CD4-positive, alpha-beta T cell treated with Interferon alpha-2 for 1 hour (primary cell): ENCODE measurements around the gene HOXD4.

Experiments
- DNase-seq, 2 donors: peaks; one replicate each; pipeline ENCODE4 v3.0.0-alpha.2; 2020 to 2022

HOXD4 gene

GRCh38 chr2:176158855-176159662 is 7.7 kb downstream of the HOXD4 start:
- no peak for DNase-seq

- no peak for DNase-seq
These were observed 8.4 kb downstream of the HOXD4 start for GRCh38 chr2:176159663-176160250.

- no peak for DNase-seq
These were observed 9.1 kb downstream of the HOXD4 start for GRCh38 chr2:176160251-176160985.

GRCh38 chr2:176160986-176161824 is 9.9 kb downstream of the HOXD4 start:
- no peak for DNase-seq

- DNase-seq = no peak
These were observed 10.7 kb downstream of the HOXD4 start for GRCh38 chr2:176161825-176162626.

- no peak for DNase-seq
These were observed 11.7 kb downstream of the HOXD4 start for GRCh38 chr2:176162911-176163671.

- no peak for DNase-seq
These were observed 12.3 kb downstream of the HOXD4 start for GRCh38 chr2:176163672-176164056.

GRCh38 chr2:176164201-176164600 is 12.9 kb downstream of the HOXD4 start:
- no peak for DNase-seq

GRCh38 chr2:176164611-176165369 is 13.4 kb downstream of the HOXD4 start:
- no peak for DNase-seq

GRCh38 chr2:176165370-176166050 is 14.2 kb downstream of the HOXD4 start:
- no peak for DNase-seq

- no peak for DNase-seq
These were observed 14.9 kb downstream of the HOXD4 start for GRCh38 chr2:176166272-176166671.

GRCh38 chr2:176167398-176167797 is 16.0 kb downstream of the HOXD4 start:
- no peak for DNase-seq

- no peak for DNase-seq
These were observed 17.8 kb downstream of the HOXD4 start for GRCh38 chr2:176169181-176169580.

- no peak for DNase-seq
These were observed 18.4 kb downstream of the HOXD4 start for GRCh38 chr2:176169711-176170110.

GRCh38 chr2:176170602-176171305 is 19.4 kb downstream of the HOXD4 start:
- no peak for DNase-seq

- no peak for DNase-seq
These were observed 20.1 kb downstream of the HOXD4 start for GRCh38 chr2:176171351-176172006.

GRCh38 chr2:176172007-176172894 is 20.9 kb downstream of the HOXD4 start:
- DNase-seq = no peak
